ENCODE results near the gene HS3ST2.

GRCh38 chr16:22928882-22929435, 115.0 kb downstream of the HS3ST2 start:
- TF ChIP-seq CTCF (IDR thresholded peaks at IDR 0.05) (no peak), ZFX (IDR thresholded peaks at IDR 0.05; ENCODE audit: borderline replicate concordance) (no peak)
